SK-N-SH (cell line): ENCODE data around the gene L1TD1.

ENCODE experiments used
- CTCF ChIP-seq: fragments of 200-600 bp; sonication (generic); IDR thresholded peaks from 2 replicates; pipeline ENCODE4 v1.6.1; 2017; ENCODE audit warnings: antibody characterized with exemption, mild to moderate bottlenecking, moderate library complexity
- MAX ChIP-seq: IDR thresholded peaks from 2 replicates; pipeline ENCODE4 v1.4.0; 2012; ENCODE audit warnings: low read depth
- POLR2AphosphoS5 ChIP-seq: IDR thresholded peaks from 2 replicates; pipeline ENCODE4 v1.6.1; 2012; ENCODE audit warnings: low read depth, low read length
- RAD21 ChIP-seq: IDR thresholded peaks from 2 replicates; pipeline ENCODE4 v1.6.1; 2012; ENCODE audit warnings: mild to moderate bottlenecking, low read length
- REST ChIP-seq: IDR thresholded peaks from 2 replicates; pipeline ENCODE4 v1.6.1; 2012; ENCODE audit warnings: mild to moderate bottlenecking, low read depth, low read length, moderate library complexity

- TF ChIP-seq CTCF, result no peak
- TF ChIP-seq POLR2AphosphoS5, result no peak
- TF ChIP-seq MAX, result no peak
- no peak for TF ChIP-seq REST
- no peak for TF ChIP-seq RAD21
These were observed 43.9 kb downstream of the L1TD1 start for GRCh38 chr1:62238507-62238906.
